ENCODE results near the gene GFER.

GFER gene

GRCh38 chr16:1963806-1964505 lies 20.0 kb upstream of the GFER start:
- peaks cover 40% of the 10 kb centered on the region for H3K4me1 Mint-ChIP-seq (ENCODE audit: low read depth)
- no peaks in the 10 kb centered on the region for H3K9me3 Mint-ChIP-seq
- H3K27ac Mint-ChIP-seq = peak overlapping the region; percentile 92
- peaks cover 35% of the 10 kb centered on the region for H3K36me3 Mint-ChIP-seq (ENCODE audit: low read depth)
- peak overlapping the region; percentile 96 for H3K4me3 Mint-ChIP-seq
- H3K27me3 Mint-ChIP-seq (ENCODE audit: low read depth) = no peaks in the 10 kb centered on the region

GRCh38 chr16:1964506-1965395 lies 19.2 kb upstream of the GFER start, which contains the start of gene RPS2:
RPS2 (minus strand) TSS chr16:1964826; CDS start chr16:1964625, 201 bp downstream.
- Mint-ChIP-seq H3K4me1 (ENCODE audit: low read depth) (peaks cover 38% of the 10 kb centered on the region), H3K4me3 (peak within 1 kb of the TSS; percentile 96), H3K36me3 (ENCODE audit: low read depth) (peaks cover 35% of the 10 kb centered on the region), H3K27me3 (ENCODE audit: low read depth) (no peaks in the 10 kb centered on the region), H3K27ac (peak within 1 kb of the TSS; percentile 96), H3K9me3 (no peaks in the 10 kb centered on the region)

DNA sequence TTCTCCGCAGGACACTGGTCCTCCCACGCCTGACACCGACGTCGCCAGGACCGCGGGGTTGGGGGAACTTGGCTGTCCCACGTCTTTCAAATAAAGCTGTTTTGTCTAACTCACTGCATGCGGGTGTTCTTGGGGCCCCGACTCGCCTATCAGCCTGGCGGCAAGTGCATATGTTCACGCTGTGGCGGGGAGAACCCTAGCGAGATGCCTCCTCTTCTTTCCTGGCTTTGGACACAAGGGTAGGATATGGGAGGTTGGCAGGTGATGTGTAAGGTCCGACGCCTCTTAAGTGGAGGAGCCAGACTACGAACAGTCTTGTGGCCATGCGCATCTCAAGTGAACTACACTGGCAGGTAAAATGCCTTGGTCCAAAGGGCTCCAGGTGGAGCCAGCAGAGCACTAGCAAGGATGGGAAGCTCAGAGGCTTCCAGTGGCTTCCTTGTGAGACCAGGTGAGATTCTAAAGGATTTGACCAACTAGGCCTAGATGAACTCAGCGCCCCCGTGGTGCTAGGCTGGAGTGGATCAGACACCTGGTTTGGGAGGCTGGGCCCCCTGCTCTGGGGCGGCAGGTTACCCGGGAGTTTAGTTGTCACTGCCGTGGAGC lies 18.5 kb upstream of the GFER start:
- Mint-ChIP-seq H3K4me1 (ENCODE audit: low read depth) (peaks cover 32% of the 10 kb centered on the region), H3K4me3 (peak overlapping the region; percentile 96), H3K36me3 (ENCODE audit: low read depth) (peaks cover 31% of the 10 kb centered on the region), H3K27ac (peak overlapping the region; percentile 96), H3K9me3 (no peaks in the 10 kb centered on the region), H3K27me3 (ENCODE audit: low read depth) (no peaks in the 10 kb centered on the region)

DNA sequence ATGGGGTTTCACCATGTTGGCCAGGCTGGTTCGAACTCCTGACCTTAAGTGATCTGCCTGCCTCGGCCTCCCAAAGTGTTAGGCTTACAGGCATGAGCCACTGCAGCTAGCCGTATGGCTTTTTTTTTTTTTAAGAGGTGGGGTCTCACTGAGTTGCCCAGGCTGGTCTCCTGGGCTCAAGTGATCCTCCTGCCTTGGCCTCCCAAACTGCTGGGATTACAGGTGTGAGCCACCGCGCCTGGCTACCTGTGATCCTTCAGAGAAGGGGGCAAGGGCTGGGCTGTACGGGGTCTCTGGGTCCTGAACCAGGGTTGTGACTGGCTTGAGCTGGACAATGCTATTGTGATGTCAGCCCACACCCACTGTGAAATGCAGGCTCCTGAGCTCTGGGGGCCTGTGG lies 17.5 kb upstream of the GFER start, which contains the start of gene RNF151:
Gene RNF151 (plus strand): TSS at position 397 of the 400 bp plus-strand sequence. CDS start 26 bp downstream, outside the sequence.
- no peaks in the 10 kb centered on the region for H3K27me3 Mint-ChIP-seq (ENCODE audit: low read depth)
- H3K4me1 Mint-ChIP-seq (ENCODE audit: low read depth) = peaks cover 29% of the 10 kb centered on the region
- peaks cover 23% of the 10 kb centered on the region for H3K36me3 Mint-ChIP-seq (ENCODE audit: low read depth)
- no peaks in the 10 kb centered on the region for H3K9me3 Mint-ChIP-seq
- peak within 1 kb of the TSS; percentile 96 for H3K27ac Mint-ChIP-seq
- H3K4me3 Mint-ChIP-seq = peak within 1 kb of the TSS; percentile 96

- H3K27ac Mint-ChIP-seq = no peak overlapping the region
- no peak overlapping the region for H3K4me3 Mint-ChIP-seq
- H3K27me3 Mint-ChIP-seq (ENCODE audit: low read depth) = no peaks in the 10 kb centered on the region
- peaks cover 29% of the 10 kb centered on the region for H3K4me1 Mint-ChIP-seq (ENCODE audit: low read depth)
- H3K9me3 Mint-ChIP-seq = no peaks in the 10 kb centered on the region
- H3K36me3 Mint-ChIP-seq (ENCODE audit: low read depth) = peaks cover 14% of the 10 kb centered on the region
These were observed 15.6 kb upstream of the GFER start for GRCh38 chr16:1968146-1968953.

DNA sequence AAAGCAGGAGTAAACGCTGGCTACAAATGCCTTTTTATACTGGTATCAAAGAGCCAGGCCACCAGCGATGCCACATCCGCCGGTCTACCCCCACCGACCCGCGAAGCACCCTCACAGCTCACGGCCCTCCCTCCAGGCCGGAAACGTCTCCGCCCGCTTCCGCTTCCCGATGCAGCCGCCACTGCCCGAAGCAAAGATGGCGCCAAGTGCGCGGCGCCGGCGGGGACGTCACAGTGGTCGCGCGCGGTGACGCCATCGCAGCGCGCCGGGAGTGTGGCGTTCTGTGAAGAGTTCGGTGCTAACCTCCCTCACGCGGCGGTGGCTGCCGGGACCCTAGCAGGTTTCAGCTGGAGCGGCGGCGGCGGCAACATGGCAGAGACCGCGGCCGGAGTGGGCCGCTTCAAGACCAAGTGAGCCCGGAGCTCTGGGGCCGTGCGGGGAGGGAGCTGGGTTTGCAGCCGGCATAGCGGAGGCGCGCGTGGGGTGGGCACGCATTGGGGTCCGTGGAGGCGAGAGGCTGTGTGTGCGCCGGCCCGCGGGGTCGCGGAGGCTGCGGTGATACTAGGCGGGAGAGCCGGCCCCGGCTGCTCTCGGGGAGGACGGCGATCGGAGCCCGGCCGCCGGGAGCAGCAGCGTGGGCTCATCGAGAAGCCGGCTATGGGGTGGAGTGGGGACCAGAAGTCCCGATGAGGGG lies 12.1 kb upstream of the GFER start, which contains the start of gene TBL3:
Gene TBL3 (plus strand): TSS at position 258 of the 694 bp plus-strand sequence. CDS start 112 bp downstream, at position 370.
- Mint-ChIP-seq H3K4me3 (peak within 1 kb of the TSS; percentile 90), H3K36me3 (ENCODE audit: low read depth) (peaks cover 7% of the 10 kb centered on the region), H3K4me1 (ENCODE audit: low read depth) (peaks cover 16% of the 10 kb centered on the region), H3K27ac (peak within 1 kb of the TSS; percentile 99), H3K9me3 (no peaks in the 10 kb centered on the region), H3K27me3 (ENCODE audit: low read depth) (no peaks in the 10 kb centered on the region)

- peak overlapping the region; percentile 32 for H3K27ac Mint-ChIP-seq
- no peaks in the 10 kb centered on the region for H3K27me3 Mint-ChIP-seq (ENCODE audit: low read depth)
- peak overlapping the region; percentile 90 for H3K4me3 Mint-ChIP-seq
- H3K36me3 Mint-ChIP-seq (ENCODE audit: low read depth) = peaks cover 7% of the 10 kb centered on the region
- no peaks in the 10 kb centered on the region for H3K9me3 Mint-ChIP-seq
- peaks cover 16% of the 10 kb centered on the region for H3K4me1 Mint-ChIP-seq (ENCODE audit: low read depth)
These were observed 11.5 kb upstream of the GFER start for GRCh38 chr16:1972490-1972877.

- Mint-ChIP-seq H3K4me1 (ENCODE audit: low read depth) (peaks cover 16% of the 10 kb centered on the region), H3K27me3 (ENCODE audit: low read depth) (no peaks in the 10 kb centered on the region), H3K27ac (no peak overlapping the region), H3K9me3 (no peaks in the 10 kb centered on the region), H3K36me3 (ENCODE audit: low read depth) (peaks cover 9% of the 10 kb centered on the region), H3K4me3 (no peak overlapping the region)
These were observed 10.4 kb upstream of the GFER start for GRCh38 chr16:1973461-1974156.

DNA sequence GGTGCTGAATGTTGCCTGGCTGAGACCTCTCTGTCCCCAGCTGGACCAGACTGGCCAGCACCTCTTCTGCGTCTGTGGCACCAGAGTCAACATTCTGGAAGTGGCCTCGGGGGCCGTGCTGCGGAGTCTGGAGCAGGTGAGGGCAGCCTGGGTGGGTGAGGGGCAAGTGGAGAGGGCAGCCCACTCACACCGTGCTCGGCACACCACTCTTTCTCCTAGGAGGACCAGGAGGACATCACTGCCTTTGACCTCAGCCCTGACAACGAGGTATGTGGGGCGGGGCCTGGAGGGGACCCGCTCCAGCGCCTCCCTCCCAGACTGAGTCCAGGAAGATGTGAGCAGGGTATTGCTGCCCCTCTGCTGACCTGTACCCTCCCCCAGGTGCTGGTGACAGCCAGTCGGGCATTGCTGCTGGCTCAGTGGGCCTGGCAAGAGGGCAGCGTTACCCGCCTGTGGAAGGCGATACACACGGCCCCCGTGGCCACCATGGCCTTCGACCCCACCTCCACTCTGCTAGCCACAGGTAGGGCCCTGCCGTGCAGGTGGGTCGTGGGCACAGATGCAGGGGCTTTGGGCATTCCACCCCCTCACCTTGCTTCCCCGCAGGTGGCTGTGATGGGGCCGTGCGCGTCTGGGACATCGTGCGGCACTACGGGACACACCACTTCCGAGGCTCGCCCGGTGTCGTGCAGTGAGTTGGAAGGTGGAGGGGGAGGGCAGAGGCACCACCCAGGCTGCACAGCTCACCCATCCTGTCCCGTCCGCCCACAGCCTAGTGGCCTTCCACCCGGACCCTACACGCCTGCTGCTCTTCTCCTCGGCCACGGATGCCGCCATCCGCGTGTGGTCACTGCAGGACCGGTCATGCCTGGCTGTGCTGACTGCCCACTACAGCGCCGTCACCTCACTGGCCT lies 9.6 kb upstream of the GFER start:
- peaks cover 9% of the 10 kb centered on the region for H3K36me3 Mint-ChIP-seq (ENCODE audit: low read depth)
- peaks cover 16% of the 10 kb centered on the region for H3K4me1 Mint-ChIP-seq (ENCODE audit: low read depth)
- H3K27me3 Mint-ChIP-seq (ENCODE audit: low read depth) = no peaks in the 10 kb centered on the region
- H3K27ac Mint-ChIP-seq = no peak overlapping the region
- no peak overlapping the region for H3K4me3 Mint-ChIP-seq
- H3K9me3 Mint-ChIP-seq = no peaks in the 10 kb centered on the region

- Mint-ChIP-seq H3K27ac (no peak overlapping the region), H3K27me3 (ENCODE audit: low read depth) (peaks cover 4% of the 10 kb centered on the region), H3K9me3 (no peaks in the 10 kb centered on the region), H3K4me1 (ENCODE audit: low read depth) (peaks cover 16% of the 10 kb centered on the region), H3K36me3 (ENCODE audit: low read depth) (peaks cover 9% of the 10 kb centered on the region), H3K4me3 (no peak overlapping the region)
These were observed 8.4 kb upstream of the GFER start for GRCh38 chr16:1975432-1976215.

GRCh38 chr16:1976216-1976520 lies 7.8 kb upstream of the GFER start:
- Mint-ChIP-seq H3K4me1 (ENCODE audit: low read depth) (peaks cover 12% of the 10 kb centered on the region), H3K27me3 (ENCODE audit: low read depth) (peaks cover 10% of the 10 kb centered on the region), H3K4me3 (no peak overlapping the region), H3K9me3 (no peaks in the 10 kb centered on the region), H3K27ac (no peak overlapping the region), H3K36me3 (ENCODE audit: low read depth) (peaks cover 9% of the 10 kb centered on the region)
